NCI-H82 treated with DMSO at 0.1 percent for 48 hours (cell line): ENCODE results near the gene PPP1R9A.
A peak's percentile ranks its signal among the peaks of the same experiment; 100 is the strongest.

Source experiments
- DNase-seq: peaks from one replicate; lab custom pipeline; 2025; ENCODE audit not compliant: unreplicated experiment; lab: John Stamatoyannopoulos, UW

The PPP1R9A gene

DNA sequence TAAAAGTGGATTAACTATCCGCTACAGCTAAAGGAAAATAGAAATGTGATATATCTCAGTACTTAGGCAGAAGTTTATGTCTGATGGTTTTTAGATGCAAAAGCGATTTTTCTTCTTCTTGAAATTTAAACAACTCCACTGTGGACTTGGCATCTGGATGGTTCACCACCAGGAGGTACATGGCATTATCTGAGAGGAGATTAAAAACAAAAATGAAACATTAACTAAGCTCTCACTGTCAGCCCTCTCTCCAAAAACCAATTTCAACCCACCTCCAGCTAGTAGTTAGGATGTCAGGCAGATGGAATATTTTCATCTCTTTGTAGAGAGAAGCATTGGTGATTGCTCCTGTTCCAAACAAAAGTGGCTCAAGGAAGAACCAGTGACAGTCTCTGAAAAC, 404.0 kb downstream of the PPP1R9A start:
- no peak for DNase-seq

DNA sequence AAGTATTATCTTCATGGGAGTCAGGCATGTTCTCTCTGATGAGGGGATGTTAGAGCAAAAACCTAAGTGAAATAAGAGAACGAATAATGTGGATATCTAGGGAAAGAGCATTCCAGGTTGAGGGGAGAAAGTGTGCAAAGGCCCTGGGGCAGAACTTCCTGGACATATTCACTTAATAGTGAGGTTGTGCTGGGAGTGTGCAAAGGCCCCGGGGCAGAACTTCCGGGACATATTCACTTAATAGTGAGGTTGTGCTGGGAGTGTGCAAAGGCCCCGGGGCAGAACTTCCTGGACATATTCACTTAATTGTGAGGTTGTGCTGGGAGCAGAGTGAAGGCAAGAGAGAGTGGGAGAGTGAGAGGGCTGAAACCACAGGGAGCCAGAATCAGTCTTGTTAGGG, 405.2 kb downstream of the PPP1R9A start:
- DNase-seq: no peak

DNA sequence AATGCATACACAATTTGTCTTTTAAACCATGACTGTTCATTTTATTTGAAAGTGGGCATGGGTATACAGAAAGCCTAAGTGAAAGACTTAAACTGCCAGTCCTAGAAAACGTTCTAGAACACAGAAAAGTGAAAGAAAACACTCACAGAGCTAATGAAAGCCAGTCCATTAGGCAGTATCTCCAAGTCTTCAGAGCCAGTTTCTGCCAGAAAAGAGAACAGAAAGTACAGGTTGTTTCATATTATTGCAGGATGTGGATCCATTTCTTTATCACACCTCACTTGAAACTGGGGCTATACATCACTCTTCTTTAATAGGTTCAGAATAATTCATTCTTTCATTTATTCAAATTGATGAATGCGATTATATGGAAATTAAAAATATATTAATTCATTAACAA, 409.2 kb downstream of the PPP1R9A start:
- DNase-seq: no peak

DNA sequence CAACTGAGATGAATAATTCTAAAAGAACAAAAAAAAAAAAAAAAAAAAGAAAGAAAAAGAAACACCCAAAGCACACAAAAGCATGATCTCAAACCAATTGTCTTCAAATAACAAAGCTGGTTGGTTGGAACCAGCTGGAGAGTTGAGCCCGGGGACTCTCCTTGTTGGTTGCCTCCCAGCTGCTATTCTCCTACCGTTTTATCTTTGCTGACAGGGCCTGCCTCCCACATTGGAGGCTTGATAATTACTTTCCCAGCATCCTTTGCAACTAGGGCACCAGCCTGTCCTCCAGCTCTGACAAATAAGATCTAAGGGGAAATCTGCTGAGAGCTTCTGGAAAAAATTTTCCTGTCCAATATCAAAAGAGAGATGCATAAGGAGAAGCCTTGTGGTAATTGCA, 410.2 kb downstream of the PPP1R9A start:
- no peak for DNase-seq

DNA sequence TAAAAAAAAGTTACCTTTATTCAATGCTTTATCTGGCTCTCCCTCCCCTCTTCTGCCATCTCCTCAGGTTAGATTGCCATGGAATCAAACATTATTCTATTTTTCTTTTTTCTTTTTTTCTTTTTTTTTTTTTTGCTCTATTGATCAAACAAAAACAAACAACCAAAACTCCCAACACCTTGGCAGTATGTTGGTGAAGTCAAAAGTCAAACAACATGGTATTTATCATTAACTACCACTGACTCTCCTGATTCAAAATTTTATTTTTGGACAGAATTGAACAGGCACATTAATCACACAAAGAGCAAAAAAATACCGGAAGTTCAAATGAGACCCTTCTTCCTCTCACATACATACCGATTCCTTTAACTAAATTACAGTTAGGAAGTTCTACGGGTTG, 410.6 kb downstream of the PPP1R9A start:
- DNase-seq: no peak

DNA sequence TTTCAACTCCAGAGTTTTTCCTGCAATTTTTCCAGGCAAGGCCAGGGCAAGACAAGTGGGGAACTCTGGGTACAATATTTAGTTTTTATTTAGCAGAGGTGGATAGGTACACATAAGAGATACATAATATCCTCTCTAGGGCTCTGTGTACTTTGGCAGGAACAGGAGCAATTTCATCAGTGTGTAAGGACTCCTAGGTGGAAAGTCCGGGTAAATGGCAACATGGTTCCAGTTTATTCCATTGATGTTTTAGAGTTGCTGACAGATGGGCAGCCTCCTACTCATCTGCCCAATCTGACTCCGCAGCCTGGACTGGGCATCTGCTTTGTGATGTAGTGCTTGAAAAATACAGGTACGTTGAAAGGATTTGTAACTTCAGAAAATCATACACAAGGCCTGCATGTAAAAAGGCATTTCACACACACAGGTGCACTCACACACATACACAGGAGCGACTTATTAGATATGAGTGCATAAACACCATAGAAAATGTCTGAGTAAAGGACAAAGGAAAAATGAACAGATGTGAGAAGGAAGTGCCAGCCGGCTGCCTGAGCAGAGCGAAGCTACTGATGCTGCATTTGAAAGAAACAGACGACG, 411.2 kb downstream of the PPP1R9A start:
- DNase-seq: no peak

DNA sequence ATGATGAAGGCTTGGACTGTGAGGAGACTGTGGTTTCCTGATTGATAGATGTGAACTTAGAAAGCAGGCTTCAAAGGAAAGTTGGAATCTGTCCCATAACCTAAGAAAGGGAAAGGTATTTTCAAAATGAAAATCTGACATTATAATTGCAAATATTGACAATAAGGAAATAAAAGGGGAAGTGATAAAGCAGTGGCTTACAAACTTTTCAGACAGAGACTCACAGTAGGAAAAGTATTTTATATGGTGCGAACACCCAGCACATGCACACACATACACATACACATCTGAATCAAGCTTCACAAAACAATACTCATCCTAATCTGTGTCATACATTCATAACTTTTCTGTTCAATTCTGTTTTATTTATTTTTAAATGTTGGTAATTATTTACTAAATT, 412.2 kb downstream of the PPP1R9A start:
- no peak for DNase-seq

DNA sequence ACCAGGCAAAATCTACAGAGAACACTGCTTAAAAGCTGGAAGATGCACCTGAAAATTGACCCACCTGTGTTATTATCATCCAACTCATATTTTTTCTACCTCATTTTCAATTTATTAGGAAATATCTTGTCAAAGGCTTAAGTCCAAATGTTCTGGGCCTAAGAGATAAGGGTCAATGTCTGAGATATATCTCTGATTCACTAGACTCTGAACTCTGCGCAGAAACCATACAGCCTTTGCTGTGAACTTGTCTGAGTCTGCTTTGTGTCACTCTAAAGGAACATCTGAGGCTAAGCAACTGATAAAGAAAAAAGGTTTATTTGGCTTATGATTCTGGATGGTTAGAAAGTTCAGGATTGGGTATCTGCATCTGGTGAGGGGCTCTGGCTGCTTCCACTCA, 413.3 kb downstream of the PPP1R9A start:
- no peak for DNase-seq

DNA sequence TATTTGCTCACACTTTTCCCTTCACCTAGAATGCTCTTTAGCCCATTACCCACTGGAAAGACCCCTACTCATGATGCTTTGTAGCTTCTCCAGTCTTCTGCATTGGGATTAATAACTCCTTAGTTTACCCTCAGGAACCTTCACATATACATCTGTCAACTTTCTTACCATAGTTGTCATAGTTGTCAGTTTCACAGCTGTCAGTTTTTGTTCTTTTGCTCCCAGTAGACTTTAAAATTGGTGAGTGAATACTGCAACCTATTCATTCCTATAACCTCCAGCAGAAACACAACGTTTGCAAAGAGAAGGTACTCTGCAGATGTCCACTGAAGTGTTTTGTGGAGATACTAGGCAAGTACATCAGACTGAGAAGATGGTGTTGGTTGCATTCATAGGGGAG, 414.3 kb downstream of the PPP1R9A start:
- no peak for DNase-seq

DNA sequence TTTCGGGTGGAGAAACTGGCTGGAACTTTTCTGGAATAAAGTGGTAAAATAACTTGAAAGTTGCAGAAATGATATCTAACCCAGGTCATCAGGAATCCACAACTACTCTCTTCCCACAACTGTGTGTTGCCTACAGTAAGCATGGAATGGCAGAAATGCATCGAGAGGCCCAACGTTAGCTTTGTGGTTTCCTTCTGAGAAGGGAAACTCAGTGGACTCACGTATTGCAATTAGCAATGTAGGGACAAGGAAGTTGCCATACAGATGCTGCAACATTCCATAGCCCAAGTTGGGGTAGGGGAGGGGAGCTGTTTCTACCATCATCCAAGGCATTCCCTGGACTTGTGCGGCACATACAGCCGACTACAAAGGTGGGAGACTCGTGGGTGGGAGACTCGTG, 415.0 kb downstream of the PPP1R9A start:
- no peak for DNase-seq

DNA sequence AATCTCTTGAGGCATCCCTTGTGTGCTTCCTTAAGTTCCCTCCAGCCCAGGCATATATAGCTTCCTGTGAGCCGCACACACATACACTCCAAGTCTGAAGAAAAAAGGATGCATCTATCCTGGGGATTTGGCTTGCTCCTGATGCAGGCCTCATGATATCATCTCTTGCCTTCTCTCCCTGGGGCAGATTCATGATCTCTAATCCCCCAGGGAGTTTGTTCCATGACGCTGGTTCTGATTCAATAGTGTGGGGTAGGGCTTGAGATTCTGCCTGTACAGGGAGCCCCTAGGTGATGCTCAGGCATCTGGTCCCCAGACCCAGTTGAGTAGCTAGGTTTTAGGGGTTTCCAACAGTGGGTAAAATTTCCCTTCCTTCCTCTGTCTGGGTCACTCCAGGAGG, 415.5 kb downstream of the PPP1R9A start:
- no peak for DNase-seq

DNA sequence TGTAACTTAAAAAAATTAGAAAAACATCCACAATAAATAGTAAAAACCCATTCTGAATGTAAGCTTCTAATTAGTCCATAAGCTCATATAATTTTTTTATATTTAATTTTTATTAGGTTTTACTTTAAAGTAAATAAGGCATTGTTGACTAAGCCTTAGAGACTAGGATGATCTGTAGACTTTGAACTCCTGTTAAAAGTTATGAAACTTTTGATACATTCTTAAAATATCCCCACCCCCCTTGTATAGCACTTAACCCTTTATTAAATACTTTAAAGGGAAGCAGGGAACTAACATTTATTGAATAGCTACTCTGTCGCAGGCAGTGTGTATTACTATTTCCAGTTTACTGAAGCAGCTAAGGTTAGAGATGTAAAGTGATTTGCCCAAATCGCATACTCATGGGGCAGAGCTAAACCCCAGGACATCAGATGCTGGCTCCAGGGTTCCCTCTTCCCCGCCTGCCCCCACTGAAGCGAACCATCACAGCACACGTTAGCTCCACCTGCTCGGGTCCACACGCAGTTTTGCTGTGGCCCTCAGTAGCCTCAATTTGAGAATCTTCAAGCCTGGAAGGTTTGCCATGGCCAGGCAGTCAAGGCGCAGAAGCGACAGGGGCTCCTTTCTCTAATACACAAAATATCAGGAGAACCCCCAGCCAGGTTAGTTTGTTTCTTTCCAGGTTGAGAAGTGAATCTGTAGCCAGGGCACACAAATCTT, 416.2 kb downstream of the PPP1R9A start:
- no peak for DNase-seq

DNA sequence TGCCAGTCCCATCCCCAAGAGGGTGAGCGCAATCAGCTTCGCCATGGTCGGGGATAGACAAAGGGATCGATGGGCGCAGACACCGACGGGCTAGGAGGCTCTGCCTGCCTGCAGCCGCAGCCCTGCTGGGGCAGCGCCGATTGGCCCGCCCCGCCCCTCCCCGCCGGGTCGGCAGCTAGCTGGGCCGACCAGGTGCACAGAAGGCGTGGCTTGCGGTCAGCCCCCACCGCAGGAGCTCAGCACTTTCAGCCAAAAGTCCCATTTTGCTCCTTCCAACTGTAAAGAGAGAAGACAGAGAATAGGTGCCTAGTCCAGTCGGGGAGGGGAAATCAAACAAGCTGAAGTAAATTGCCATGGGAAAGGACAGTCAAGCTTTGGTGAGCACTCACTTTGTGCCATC, 417.0 kb downstream of the PPP1R9A start, which contains the start of gene PON1:
TSS of gene PON1 (minus strand) at position 102 of the 400 bp plus-strand sequence. CDS start at position 45, 57 bp downstream.
- DNase-seq: no peak

DNA sequence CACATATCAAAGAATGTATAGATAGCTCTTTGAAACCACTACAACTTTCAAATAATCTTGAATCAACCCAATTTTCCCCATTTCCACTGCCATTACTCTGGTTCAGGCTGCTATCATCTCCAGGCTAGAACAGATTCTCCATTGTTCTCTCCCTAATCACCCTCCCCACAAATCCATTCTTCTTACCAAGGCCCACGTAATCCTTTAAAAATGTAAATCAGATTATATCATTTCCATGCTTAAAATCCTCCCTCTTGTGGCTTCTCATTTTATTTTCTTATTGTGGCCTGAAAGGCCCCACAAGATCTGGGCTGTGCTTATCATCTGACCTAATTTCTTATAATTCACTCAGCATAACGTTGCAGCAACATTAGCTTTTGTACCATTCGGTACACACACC, 420.0 kb downstream of the PPP1R9A start:
- peak; percentile 6 for DNase-seq

DNA sequence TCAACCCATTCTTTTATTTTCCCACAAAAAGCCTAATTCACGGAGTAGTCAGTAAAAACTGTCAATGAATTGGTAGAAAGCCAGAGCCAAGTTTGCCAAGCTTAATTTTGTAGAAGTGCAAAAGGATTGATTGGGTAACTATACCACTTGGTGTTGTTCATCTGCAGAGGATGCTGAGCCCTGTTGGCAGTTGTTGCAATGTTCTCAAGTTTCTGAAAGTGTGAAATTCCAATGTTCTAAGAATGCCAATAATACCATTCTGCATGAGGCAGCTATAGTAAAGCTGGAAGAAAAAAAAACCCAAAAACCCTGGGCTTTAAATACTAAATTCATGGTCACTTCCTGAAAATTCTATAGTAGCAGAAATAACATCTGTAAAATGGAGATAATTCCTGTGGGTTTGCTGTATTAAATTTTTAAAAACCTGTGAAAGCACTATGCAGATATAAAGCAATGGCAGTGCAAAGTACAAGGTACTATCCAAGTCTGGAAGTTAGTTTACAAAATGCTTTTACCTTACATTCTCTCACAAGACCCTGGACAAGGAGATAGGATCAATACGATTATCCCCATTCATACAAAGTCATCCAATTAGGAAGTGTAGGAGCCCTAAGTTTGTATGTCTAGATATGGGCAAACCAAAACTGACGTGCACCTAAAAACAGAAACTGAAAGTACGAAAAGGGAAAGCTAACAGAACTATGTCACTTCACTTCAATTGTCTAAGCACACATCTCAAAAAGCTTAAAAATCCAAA, 423.0 kb downstream of the PPP1R9A start:
- DNase-seq: no peak

DNA sequence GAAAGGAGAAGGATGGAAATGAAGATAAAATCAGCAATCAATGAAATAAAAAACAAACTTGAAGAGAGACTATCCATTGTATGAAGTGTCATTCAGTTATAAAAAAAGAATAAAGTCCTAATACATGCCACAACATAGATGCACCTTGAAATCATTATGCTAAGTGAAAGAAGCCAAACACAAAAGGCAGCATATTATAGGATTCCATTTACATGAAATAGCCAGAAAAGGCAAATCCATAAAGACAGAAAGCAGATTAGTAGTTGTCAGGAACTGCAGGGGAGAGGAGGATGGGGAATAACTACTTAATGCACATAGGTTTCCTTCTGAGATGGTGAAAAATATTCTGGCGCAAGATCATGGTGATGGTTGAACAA, 423.6 kb downstream of the PPP1R9A start:
- no peak for DNase-seq

DNA sequence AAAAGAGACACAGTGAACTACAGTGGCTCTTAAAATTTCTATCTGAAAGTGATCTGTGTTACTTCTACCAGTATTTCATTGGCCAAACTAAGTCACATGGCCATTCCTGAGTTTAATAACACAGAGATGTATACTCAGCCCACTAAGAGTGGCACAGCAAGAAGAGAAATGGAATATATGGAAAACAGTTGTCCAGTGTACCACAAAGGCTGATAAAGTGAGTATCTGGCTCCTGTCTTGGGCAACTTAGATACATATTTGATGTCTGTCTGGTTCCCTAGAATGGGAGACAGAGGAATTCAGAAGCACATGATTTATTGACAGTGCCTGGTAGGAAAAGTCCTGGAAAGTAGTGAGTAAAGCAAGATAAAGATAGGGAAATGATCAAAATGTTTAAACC, 427.1 kb downstream of the PPP1R9A start:
- no peak for DNase-seq

DNA sequence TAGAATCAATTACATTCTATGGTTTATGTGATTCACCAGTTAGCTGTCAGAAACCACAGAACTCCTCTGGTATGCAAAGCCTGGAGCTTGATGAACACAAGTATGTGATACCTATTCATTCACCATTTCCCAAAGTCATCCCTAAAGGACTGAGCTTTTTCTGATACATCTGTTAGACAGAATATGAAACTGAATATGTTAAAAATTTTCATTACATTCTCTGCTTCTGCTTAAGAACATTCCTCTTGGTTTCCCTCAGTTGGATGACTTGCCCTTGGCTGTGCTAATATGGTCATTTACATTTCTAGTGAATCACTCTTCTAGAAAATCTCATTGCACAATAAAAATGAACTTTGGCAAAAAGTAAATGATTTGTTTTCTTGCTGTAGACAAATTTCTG, 427.7 kb downstream of the PPP1R9A start:
- no peak for DNase-seq

DNA sequence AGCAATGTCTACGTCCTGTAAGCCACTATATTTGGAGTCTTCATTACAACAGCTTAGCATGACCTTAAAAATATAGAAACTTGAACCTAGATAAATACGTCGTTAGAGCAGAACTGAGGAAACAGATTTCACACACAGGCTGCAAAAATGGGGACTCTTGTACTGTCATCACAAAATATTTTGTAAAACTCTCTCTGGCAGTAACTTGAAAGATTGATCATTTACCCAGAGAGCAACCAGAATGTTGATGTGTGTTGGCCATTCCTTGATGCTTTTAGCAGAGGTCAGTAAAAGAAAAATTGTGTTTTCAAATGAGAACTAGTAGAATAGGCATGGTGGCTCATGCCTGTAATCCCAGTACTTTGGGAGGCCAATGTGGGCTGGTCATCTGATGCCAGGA, 431.4 kb downstream of the PPP1R9A start:
- DNase-seq: no peak

DNA sequence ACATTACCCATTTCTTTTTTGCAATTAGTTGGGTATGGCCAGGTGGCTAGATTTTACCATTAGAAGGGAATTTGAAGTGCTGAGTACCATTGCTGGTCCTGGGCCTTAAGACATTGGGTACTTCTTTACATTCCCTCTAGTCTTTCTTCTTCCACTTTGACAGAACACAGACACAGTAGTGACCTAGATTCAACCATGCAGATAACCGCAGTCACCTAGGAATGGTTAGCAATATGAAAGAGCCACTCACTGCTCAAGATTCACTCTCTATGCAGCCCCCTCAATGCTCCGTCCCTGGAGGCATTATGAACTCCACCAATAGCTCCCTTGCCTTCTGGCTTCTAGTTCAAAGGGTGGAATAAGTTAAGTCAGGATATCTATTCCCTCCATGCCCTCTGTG, 433.1 kb downstream of the PPP1R9A start:
- DNase-seq: no peak

DNA sequence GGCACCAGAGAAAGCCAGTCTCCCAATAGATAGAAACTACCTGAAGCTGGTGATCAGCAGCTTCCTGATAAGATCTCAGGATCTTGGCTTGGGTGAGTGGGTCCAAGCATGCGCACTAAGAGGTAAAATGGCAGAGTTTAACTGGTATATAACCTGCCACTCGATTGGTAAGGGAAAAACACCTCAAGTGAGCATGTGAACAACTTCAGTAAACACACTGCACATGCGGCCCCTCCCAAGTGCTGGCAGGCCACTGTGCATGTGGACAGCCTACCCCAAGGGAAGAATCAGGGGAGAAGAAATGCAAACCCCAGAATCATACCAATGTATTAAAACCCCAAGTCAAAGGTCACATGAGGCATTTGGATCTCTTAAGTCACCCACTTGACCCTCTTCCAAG, 434.6 kb downstream of the PPP1R9A start:
- no peak for DNase-seq

DNA sequence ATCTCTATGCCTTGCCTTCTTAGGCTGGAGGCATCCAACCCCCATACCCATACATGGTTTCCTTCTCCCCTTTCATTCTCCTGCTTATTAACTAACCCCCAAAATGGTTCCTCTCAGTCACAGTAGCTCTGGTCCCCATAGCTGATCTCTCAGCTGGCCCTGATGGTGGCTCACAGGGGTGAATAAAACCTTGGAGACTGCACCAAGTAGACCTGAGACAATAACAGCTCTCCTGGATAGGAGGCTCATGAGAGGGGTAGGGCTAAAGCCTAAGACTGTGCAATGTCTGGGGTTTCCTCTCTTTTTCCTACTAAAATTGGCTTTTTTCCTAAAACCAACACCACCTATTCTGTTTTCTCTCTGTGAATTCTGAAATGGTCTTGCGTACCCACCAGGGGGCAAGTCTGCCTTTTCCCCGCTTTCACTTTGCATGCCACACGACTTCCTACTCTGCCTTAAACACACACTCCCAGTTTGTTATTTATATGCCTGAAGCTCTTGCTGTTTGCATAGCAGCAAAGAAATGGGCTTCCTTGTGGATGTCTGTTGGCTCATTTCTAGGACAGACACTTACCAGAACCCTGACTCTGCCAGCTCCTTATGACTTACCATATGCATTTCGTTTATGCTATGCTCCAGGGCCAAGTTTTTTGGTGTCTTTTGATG, 435.4 kb downstream of the PPP1R9A start:
- DNase-seq: no peak
